Activated naive CD4-positive, alpha-beta T cell treated with anti-CD3 and anti-CD28 coated beads, Interleukin-2, amount 10 ng/mL, durations not matched to agents 7 days and 5 days (primary cell): Measurements from ENCODE around the gene FAM229B.

Source experiments
- CTCF ChIA-PET: fragments of 350-600 bp; sonication (Branson Sonifier 250); formaldehyde crosslinking; loops from one replicate; lab custom pipeline; 2021; ENCODE audit warnings: antibody characterized with exemption; lab: Charles Lee
- DNase-seq: peaks from one replicate; pipeline ENCODE4 v3.0.0-alpha.2; 2020
- H3K27ac Mint-ChIP-seq: one replicate; pipeline ENCODE4 v1.8.0; 2021; ENCODE audit warnings: mild to moderate bottlenecking, moderate library complexity, mixed read lengths
- H3K27me3 Mint-ChIP-seq: one replicate; pipeline ENCODE4 v1.8.0; 2021; ENCODE audit warnings: mild to moderate bottlenecking, mixed read lengths
- H3K36me3 Mint-ChIP-seq: one replicate; pipeline ENCODE4 v1.8.0; 2021; ENCODE audit warnings: mixed read lengths
- H3K4me1 Mint-ChIP-seq: one replicate; pipeline ENCODE4 v1.8.0; 2021; ENCODE audit warnings: mixed read lengths
- H3K4me3 Mint-ChIP-seq: one replicate; pipeline ENCODE4 v1.8.0; 2021; ENCODE audit warnings: mild to moderate bottlenecking, moderate library complexity, mixed read lengths
- H3K9me3 Mint-ChIP-seq: one replicate; pipeline ENCODE4 v1.8.0; 2021; ENCODE audit warnings: mixed read lengths

FAM229B gene

GRCh38 chr6:112130878-112131277 is 43.5 kb downstream of the FAM229B start:
- Mint-ChIP-seq H3K4me1 (no peaks in the 10 kb centered on the region), H3K9me3 (no peaks in the 10 kb centered on the region), H3K36me3 (no peaks in the 10 kb centered on the region), H3K27ac (no peak overlapping the region), H3K27me3 (peaks cover 8% of the 10 kb centered on the region), H3K4me3 (no peak overlapping the region)
- DNase-seq: no peak
- CTCF ChIA-PET: no interaction called here

GRCh38 chr6:112139052-112139451 is 51.7 kb downstream of the FAM229B start:
- no peak for DNase-seq
- Mint-ChIP-seq H3K4me1 (no peaks in the 10 kb centered on the region), H3K9me3 (no peaks in the 10 kb centered on the region), H3K27me3 (no peaks in the 10 kb centered on the region), H3K27ac (no peak overlapping the region), H3K4me3 (no peak overlapping the region), H3K36me3 (no peaks in the 10 kb centered on the region)
- CTCF ChIA-PET: interaction anchor here (1.6 kb wide), 1 partner anchor 24 kb away, joined by 5 read pairs; no protein-coding TSS in a partner anchor

GRCh38 chr6:112141707-112142106 is 54.3 kb downstream of the FAM229B start:
- peaks cover 4% of the 10 kb centered on the region for H3K27me3 Mint-ChIP-seq

GRCh38 chr6:112144145-112144926 is 56.9 kb downstream of the FAM229B start:
- Mint-ChIP-seq H3K4me1 (no peaks in the 10 kb centered on the region), H3K27me3 (peaks cover 4% of the 10 kb centered on the region), H3K9me3 (no peaks in the 10 kb centered on the region), H3K36me3 (no peaks in the 10 kb centered on the region), H3K27ac (no peak overlapping the region), H3K4me3 (no peak overlapping the region)
- CTCF ChIA-PET: interaction anchor here (1.3 to 1.4 kb wide), 2 partner anchors 16 to 57 kb away, joined by 3 to 4 read pairs; partner anchors contain the start of genes FAM229B and TUBE1
- DNase-seq: no peak

More at GRCh38 chr6:112141707-112142106, 54.3 kb downstream of the FAM229B start:
- DNase-seq: no peak
- no peaks in the 10 kb centered on the region for H3K36me3 Mint-ChIP-seq
- H3K27ac Mint-ChIP-seq: no peak overlapping the region
- CTCF ChIA-PET: no interaction called here
- H3K4me3 Mint-ChIP-seq: no peak overlapping the region
- H3K4me1 Mint-ChIP-seq: no peaks in the 10 kb centered on the region
- no peaks in the 10 kb centered on the region for H3K9me3 Mint-ChIP-seq

GRCh38 chr6:112145080-112145573 is 57.7 kb downstream of the FAM229B start:
- Mint-ChIP-seq H3K4me3 (no peak overlapping the region), H3K27me3 (peaks cover 4% of the 10 kb centered on the region), H3K36me3 (no peaks in the 10 kb centered on the region), H3K9me3 (no peaks in the 10 kb centered on the region), H3K4me1 (no peaks in the 10 kb centered on the region), H3K27ac (no peak overlapping the region)
- no peak for DNase-seq
- CTCF ChIA-PET: interaction anchor here (1.0 kb wide), 1 partner anchor 21 kb away, joined by 3 read pairs; no protein-coding TSS in a partner anchor

GRCh38 chr6:112148103-112148502 is 60.7 kb downstream of the FAM229B start:
- Mint-ChIP-seq H3K27ac (no peak overlapping the region), H3K27me3 (peaks cover 4% of the 10 kb centered on the region), H3K4me1 (no peaks in the 10 kb centered on the region), H3K36me3 (no peaks in the 10 kb centered on the region), H3K4me3 (no peak overlapping the region), H3K9me3 (no peaks in the 10 kb centered on the region)
- CTCF ChIA-PET: interaction anchor here (1.1 kb wide), 1 partner anchor 15 kb away, joined by 3 read pairs; no protein-coding TSS in a partner anchor
- no peak for DNase-seq

GRCh38 chr6:112149236-112149635 is 61.8 kb downstream of the FAM229B start:
- no peaks in the 10 kb centered on the region for H3K4me1 Mint-ChIP-seq
- CTCF ChIA-PET: no interaction called here
- peaks cover 4% of the 10 kb centered on the region for H3K27me3 Mint-ChIP-seq
- H3K4me3 Mint-ChIP-seq: no peak overlapping the region
- H3K36me3 Mint-ChIP-seq: no peaks in the 10 kb centered on the region
- no peak for DNase-seq
- no peak overlapping the region for H3K27ac Mint-ChIP-seq
- H3K9me3 Mint-ChIP-seq: no peaks in the 10 kb centered on the region

- Mint-ChIP-seq H3K27me3 (peaks cover 4% of the 10 kb centered on the region), H3K4me1 (peaks cover 3% of the 10 kb centered on the region), H3K4me3 (no peak overlapping the region), H3K36me3 (no peaks in the 10 kb centered on the region), H3K27ac (no peak overlapping the region), H3K9me3 (no peaks in the 10 kb centered on the region)
- CTCF ChIA-PET: no interaction called here
- DNase-seq: no peak
Measured at GRCh38 chr6:112149719-112150263, 62.4 kb downstream of the FAM229B start.

- Mint-ChIP-seq H3K27ac (no peak overlapping the region), H3K4me1 (peaks cover 3% of the 10 kb centered on the region), H3K4me3 (no peak overlapping the region), H3K9me3 (no peaks in the 10 kb centered on the region), H3K27me3 (peaks cover 1% of the 10 kb centered on the region), H3K36me3 (no peaks in the 10 kb centered on the region)
- CTCF ChIA-PET: interaction anchor here (0.9 kb wide), 1 partner anchor 13 kb away, joined by 3 read pairs; no protein-coding TSS in a partner anchor
- no peak for DNase-seq
Measured at GRCh38 chr6:112150363-112150762, 63.0 kb downstream of the FAM229B start.
